Measurements from ENCODE around the gene SSR4. TPM values are rescaled to one million over a fixed set of nuclear protein-coding genes. Genes with fewer than 3 reads are reported as not detected.

The SSR4 gene
- total and polyA plus RNA-seq, 2 of the 13 experiments (the other 11 are each of a cell fraction or from before 2014, with no cell fraction given) = 214 to 288 TPM

GRCh38 chrX:153771415-153772315 lies 22.8 kb upstream of the SSR4 start:
- intact Hi-C loops (cut with micrococcal nuclease; ENCODE audit: unreplicated experiment) (no loop called here), in situ Hi-C loops (cut with HindIII; ENCODE audit: extremely low pct_ligation_motif_present, low pct_unique_long_range_greater_than_20kb) (no loop called here)
- H3K27ac ChIP-seq (ENCODE audit: extremely low read length, insufficient read depth, low read length) = no peak overlapping the region
- no peak overlapping the region for H3K4me2 ChIP-seq (ENCODE audit: low read depth, low read length)
- WGBS (ENCODE audit: low lambda C conversion rate) = 100% methylated on average over 1 of the region's 37 CpGs
- H3K36me3 ChIP-seq (replicated peaks in 1 of 2; ENCODE audit: control insufficient read depth in 1 of 2, insufficient read depth in 2 of 2, low read length in 2 of 2) = no peaks in the 10 kb centered on the region
- TF ChIP-seq ZNF790 (CRISPR knock-in tag; IDR thresholded peaks at IDR 0.05; ENCODE audit: borderline replicate concordance) = no peak
- TF ChIP-seq XBP1 (CRISPR knock-in tag; IDR thresholded peaks at IDR 0.05) = no peak
- no peak for TF ChIP-seq BRCA1 (CRISPR knock-in tag; IDR thresholded peaks at IDR 0.05)
- no peak for TF ChIP-seq JDP2 (CRISPR knock-in tag; IDR thresholded peaks at IDR 0.05; ENCODE audit: borderline replicate concordance)
- TF ChIP-seq ZBTB2 (CRISPR knock-in tag; IDR thresholded peaks at IDR 0.05; ENCODE audit: low read depth) = no peak
- no peak for TF ChIP-seq LCORL (IDR thresholded peaks at IDR 0.05)
- TF ChIP-seq LCORL (CRISPR knock-in tag; IDR thresholded peaks at IDR 0.05) = no peak
- TF ChIP-seq KLF11 (CRISPR knock-in tag; IDR thresholded peaks at IDR 0.05) = no peak
- no peak for TF ChIP-seq ZNF782 (CRISPR knock-in tag; IDR thresholded peaks at IDR 0.05; ENCODE audit: borderline replicate concordance)
- TF ChIP-seq HNRNPH1 (optimal IDR thresholded peaks at IDR 0.05; ENCODE audit: low read depth, low read length) = no peak
- TF ChIP-seq MED13 (CRISPR knock-in tag; IDR thresholded peaks at IDR 0.05) = no peak
- no peak for TF ChIP-seq TAF1 (CRISPR knock-in tag; IDR thresholded peaks at IDR 0.05)
- no peak for TF ChIP-seq ZNF746 (CRISPR knock-in tag; IDR thresholded peaks at IDR 0.05)
- no peak for TF ChIP-seq RCOR2 (CRISPR knock-in tag; IDR thresholded peaks at IDR 0.05)
- no peak for TF ChIP-seq ZSCAN20 (CRISPR knock-in tag; IDR thresholded peaks at IDR 0.05; ENCODE audit: borderline replicate concordance)
- TF ChIP-seq ZNF761 (CRISPR knock-in tag; conservative IDR thresholded peaks at IDR 0.05) = no peak
- H3K4me3 ChIP-seq (replicated peaks in 1 of 3; ENCODE audit: insufficient read depth in 1 of 3, low read depth in 2 of 3, low read length in 3 of 3) = no peak overlapping the region
- no peaks in the 10 kb centered on the region for H3K9me3 ChIP-seq (ENCODE audit: low read length)
- H3K27me3 ChIP-seq (ENCODE audit: control insufficient read depth in 1 of 2, insufficient read depth in 2 of 2, low read length in 2 of 2) = no peaks in the 10 kb centered on the region
- ChIA-PET POLR2A (no interaction called here), CTCF (ENCODE audit: low intra/inter-chr PET ratio, low total read pairs) (no interaction called here)
- DNase-seq (ENCODE audit: low spot score) = no peak
- H3K79me2 ChIP-seq (ENCODE audit: insufficient read depth, low read length) = no peaks in the 10 kb centered on the region
- no peak overlapping the region for H3K9ac ChIP-seq (ENCODE audit: insufficient read depth, low read depth, low read length)
- no TSS peak for BruUV-seq (replicated peaks)
- no peak for FAIRE-seq
- ATAC-seq = no peak
- H4K20me1 ChIP-seq (ENCODE audit: insufficient read depth, low read length) = no peaks in the 10 kb centered on the region
- H3K4me1 ChIP-seq (ENCODE audit: insufficient read depth, low read length) = 0 out of 2 replicates have a peak, but pooled peaks cover under 1% of the 10 kb centered on the region
- H2AFZ ChIP-seq (ENCODE audit: low read length) = no peak overlapping the region
